Activated T-helper 1 cell treated with Interleukin-2 at 50 U/mL for 16 hours (primary cell): ENCODE data around the gene NOL3.
"Not testable (repeated sequence)": the region's sequence is repeated elsewhere in the genome, so short reads cannot be mapped to it uniquely, and the experiment has no call there.

ENCODE experiments used
- DNase-seq: peaks from one replicate; pipeline ENCODE4 v3.0.0-alpha.2; 2020; ENCODE audit warnings: low read depth

The NOL3 gene

DNA sequence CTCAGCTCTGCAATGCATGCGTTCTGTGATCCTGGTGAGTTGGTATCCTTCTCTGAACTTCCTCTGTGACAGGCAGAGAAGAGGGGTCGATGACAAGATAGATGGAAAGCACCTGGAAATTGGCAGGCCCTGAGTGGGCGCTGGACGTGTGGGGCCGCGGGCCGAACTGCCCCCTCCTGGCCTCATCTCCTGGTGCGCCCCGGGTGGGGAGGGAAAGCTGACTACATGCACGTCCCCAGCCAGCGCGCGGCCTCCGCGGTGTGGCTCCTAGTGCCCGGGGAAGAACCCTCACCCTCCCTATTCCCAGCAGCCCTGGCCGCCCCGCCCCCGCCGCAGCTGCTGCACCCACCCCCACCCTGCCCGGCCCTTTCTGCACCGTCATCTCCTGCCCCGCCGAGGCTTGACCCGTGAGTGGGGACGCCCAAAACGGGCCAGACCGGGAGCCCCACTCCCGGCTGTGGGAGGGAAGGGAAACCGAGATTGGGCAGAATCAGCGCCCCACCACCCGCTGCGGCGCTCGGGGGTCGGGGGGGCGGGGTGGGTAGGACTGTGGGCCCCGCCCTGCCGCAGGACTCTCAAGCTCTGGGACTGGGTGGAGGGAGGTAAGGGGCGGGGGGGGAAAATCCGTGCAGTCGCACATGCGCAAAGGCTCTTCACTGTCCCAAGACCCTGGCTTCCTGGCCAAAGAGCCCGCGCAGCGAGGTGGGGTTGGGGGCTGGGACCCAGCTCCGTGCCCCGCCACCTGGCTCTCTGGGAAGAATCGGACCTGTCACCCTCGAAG lies at the start of gene NOL3:
NOL3 (plus strand) TSS at position 371 of the 781 bp plus-strand sequence.
- DNase-seq = no peak

DNA sequence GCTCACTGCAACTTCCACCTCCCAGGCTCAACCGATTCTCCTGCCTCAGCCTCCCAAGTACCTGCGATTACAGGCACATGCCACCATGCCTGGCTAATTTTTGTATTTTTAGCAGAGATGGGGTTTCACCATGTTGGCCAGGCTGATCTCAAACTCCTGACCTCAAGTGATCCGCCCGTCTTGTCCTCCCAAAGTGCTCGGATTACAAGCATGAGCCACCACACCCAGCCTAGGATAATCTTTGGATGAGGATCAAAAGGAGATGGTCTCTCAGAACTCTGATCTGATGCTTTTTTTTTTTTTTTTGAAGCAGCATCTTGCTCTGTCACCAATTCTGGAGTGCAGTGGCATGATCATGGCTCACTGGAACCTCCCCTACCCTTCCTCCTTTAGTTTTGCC lies 47.5 kb upstream of the NOL3 start:
- DNase-seq = not testable (repeated sequence)

DNA sequence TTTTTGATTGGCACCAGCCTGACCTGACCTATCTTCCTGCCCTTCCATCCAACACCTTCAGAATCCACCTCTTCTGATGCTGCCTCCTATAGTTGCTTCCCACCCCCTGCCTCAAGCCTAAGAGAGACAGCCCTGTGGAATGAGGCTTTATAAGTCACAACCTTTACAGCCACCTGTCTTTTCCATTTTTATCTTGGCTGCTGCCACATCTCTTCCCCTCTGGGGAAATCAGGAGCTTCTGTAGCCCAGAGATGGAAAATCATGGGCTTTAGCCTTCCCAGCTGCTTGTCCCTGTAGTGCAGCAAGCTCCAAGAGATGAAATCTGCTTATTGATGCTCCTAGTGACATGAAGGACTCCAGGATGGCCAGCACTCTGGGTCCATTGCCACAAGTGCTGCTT lies 41.9 kb upstream of the NOL3 start:
- no peak for DNase-seq

DNA sequence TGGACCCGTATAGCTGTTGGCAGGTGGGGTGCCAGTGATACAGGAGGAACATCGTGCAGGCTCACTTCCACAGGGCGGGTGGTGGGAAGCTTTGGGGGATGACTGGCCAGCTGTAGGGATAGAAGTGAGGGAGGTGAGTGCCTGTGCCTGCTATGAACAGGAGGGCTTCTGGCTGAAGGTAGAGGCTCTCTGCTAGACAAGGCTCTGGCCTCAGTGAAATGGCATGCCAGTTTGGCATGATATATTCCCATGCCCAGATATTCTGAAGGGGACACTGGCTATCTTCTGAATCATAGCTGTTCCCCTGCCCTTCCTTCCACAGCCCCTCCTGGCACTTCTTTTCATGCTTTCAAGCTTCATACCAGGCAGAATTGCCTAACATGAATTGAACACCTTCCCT lies 41.5 kb upstream of the NOL3 start:
- DNase-seq = no peak

DNA sequence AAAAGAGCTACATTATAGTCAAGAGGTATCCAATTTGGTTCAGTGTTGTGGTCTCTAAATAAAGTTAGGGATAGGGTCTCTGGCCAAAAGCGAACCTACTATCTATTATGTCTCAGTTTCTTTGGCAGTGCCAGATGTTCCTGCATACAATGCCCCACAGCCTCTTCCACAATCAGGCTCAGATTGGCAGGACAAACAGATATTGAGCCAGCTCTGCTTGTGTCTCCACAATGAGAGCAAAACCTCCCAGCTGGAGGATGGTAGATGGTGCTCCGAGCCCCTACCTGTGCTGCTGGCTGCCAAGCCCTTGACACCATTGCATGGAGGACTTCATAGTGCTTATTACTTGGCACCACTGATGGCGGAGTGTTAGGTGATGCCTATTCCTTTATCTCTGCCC lies 40.9 kb upstream of the NOL3 start:
- DNase-seq = no peak

DNA sequence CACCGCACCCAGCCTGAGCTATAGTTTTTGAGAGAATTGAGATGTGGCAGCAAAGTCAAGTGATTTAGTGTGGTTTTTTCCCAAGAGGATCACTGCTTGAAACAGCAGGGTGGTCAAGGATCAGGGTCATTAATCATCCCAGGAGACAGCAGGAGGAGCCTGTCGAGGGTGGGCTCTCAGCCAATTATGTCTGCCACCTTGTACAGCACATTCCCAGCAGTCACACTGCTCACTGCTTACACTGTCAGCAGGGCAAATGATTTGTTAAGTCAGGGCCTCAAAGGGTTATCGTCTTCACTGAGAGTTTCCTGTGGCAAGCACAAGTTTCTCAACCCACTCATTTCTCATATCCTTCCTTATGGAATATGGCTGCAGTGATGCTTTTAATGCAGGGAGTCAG lies 32.7 kb upstream of the NOL3 start:
- no peak for DNase-seq

DNA sequence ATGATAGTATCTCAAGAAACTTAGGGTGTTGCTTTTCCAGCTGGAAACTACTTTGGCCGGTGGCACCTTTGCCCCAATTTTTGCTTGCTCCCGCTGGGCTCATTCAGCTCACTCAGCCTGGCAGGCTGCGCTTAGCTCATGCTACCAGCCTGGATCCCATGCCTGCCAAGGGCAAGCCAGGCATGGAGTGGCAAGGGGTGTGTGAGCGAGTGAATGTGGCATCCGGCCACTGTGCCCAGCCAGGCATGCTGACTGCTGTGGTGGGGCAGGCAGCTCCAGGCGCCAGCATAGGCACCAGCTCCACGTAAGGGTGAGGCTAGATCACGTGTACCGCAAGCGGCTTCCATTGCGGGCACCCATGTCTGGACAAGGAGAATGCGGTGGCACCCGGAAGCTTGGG lies 28.9 kb upstream of the NOL3 start:
- DNase-seq = no peak

DNA sequence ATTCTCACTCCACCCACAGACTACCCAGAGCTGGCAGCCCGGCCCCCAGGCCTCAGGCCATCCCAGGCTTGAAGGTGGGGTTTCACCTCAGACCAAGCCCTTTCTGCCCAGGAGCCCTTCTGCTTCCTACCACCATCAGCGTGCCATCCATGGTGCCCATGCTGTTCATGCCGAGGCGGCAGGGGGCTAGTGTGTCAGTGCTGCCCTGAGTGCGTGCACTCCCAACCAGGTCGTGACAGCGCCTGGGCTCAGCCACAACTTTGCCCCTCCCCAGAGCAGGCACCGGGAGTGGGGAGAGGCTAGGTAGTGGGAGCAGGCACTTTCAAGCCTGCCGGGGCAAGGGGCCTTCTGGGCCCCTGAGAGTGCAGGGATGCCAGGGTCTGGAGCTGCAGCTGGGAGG lies 28.0 kb upstream of the NOL3 start:
- no peak for DNase-seq

DNA sequence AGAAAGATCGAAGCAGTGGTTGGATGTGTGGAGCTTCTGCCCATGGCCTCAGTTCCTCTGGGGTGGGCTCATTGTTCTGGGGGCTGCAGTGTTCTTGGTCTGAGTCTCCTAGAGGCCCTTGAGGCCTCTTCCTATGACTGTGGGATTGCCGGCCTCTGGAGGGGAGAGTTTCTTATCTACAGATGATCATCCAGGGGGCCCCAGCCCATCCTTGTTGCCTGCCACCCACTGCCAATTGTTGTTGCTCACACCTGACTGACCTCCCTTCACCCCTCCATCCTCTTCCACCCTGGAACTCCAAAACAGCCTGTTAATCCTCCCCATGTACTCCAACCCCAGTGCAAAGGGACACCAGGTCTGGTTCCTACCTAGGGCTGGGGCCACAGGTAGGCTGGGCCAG lies 25.4 kb upstream of the NOL3 start:
- DNase-seq = no peak

DNA sequence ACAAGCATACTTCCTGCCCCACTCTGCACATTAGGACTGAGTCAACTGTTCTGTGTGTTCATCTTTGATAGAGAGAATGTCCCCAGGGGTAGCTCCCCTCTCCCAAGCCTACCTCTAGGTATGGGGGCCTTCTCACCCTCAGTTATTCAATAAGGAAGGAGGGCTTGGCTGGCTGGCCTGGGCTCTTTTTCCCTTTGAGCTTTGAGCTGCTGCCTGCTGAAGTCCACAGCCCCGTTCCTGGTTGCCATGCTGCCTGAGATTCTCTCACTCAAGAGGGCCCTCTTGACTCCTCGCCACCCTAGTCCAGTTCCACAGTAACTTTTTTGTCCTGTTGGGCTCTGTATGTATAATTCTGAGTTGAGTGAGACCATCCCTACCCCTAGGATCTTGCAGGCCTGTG lies 24.6 kb upstream of the NOL3 start:
- no peak for DNase-seq

DNA sequence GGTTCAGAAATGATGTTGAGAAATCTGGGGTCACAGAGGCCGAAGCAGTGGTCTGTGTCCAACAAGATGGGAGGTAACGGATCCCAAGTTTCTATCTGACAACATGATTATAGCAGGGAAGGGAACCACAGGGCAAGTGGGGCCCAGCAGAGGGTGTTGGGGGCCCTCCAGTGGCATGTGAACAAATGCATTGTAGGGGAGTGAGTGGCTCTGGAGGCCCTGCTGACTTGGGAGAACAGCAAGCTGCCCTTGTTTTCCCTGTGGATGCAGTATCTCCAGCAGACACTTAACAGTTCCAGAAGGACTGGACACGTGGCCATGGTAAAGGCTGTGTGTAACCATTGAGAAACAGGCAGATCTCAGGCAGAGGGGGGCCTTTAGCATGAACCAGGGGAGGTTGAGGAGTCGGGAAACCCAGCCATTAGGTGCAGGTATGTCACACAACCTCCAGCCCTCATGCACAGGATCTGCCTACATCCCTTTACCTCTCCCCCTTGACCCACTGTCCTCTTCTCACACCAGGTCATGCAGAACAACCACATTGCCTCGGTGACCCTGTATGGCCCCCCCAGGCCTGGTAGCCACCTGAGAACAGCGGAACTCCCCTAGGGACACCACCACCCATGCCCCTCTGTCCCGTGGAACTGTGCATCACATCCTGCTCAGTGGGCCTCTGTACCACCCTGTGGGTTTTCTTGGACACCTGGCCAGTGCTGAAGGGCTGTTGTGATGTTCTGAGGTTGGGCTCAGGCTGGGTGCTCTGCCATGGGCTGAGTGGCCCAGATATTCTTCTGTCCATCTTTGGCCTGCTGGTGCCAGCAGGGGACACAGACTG lies 23.6 kb upstream of the NOL3 start:
- no peak for DNase-seq

DNA sequence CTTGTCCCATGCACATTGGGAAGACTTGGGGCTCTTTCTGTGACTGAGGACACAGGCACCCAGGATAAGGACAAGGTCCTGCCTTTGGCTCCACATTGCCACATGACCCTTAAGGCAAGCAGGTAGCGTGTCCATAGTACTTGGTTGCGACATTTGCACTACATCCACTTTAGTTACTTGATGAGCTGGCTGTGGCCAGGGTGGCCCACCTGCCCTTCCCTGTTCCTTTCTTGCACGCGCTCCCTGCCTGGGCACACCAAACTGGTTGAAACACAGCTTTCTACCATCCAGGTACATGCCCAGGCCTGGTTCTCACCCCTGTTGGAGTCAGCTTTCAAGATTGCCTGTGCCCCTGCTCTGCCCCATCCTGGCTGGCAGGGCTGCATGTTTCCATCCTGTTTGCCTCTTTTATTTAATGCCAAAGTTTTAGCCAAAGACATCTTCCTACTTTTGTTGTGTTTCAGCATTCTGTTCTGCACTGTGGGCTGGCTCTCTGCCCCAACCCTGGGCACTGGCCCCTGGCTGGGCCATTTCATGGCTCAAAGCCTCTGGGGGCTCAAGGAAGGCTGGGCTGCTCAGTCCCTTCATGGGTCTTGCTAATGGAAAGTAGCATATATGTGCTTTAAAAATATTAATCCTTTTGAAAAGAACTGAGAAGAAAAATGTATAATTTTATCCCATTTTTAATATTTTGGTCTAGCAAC lies 22.7 kb upstream of the NOL3 start:
- DNase-seq = no peak

DNA sequence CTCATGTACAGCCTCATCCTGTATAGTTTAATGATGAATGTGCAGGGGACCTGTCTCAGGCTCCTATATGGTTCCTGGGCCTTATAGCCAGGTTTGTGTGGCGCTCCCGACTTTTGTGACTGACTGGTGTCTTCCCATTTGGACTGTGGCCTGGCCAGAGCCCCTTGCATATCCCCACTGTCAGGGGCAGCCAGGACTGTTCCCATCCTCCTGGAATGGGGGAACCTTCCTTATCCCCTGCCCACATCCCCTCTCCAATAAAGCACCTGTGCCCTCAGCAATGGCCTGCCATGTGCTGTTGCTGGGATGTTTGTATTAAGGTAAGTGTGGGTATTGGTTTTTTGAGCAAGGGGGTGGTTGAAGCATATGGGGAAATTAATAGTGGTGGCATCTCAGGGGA lies 22.1 kb upstream of the NOL3 start:
- no peak for DNase-seq

DNA sequence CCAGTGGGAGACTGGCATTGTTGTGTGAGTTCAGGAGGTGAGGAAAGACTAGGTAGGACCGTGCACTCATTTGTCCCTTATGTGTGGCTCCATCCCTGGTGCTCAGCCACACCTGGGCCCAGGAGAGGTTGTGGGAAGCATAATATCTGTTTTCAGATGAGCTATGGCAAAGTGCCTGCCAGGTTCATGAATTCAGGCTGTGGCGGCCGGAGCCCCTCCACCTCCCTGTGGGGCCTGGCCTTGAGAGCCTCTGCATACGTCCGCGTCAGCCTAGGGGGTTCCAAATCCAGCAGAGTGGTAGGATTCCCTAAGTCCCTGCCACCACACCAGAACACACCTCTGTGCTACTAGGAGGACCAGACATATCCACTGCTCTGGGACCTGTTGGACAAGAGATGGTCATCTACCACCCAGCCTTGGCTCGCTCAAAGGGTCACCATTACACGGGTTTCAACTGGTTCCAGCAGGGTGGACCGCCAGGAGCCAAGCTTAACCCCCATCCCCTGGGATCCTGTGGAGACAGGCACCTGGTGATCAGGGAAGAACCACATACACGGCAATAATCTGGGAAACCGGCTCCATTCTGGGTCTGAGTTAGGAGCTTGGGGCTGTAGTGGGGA lies 21.6 kb upstream of the NOL3 start:
- no peak for DNase-seq

DNA sequence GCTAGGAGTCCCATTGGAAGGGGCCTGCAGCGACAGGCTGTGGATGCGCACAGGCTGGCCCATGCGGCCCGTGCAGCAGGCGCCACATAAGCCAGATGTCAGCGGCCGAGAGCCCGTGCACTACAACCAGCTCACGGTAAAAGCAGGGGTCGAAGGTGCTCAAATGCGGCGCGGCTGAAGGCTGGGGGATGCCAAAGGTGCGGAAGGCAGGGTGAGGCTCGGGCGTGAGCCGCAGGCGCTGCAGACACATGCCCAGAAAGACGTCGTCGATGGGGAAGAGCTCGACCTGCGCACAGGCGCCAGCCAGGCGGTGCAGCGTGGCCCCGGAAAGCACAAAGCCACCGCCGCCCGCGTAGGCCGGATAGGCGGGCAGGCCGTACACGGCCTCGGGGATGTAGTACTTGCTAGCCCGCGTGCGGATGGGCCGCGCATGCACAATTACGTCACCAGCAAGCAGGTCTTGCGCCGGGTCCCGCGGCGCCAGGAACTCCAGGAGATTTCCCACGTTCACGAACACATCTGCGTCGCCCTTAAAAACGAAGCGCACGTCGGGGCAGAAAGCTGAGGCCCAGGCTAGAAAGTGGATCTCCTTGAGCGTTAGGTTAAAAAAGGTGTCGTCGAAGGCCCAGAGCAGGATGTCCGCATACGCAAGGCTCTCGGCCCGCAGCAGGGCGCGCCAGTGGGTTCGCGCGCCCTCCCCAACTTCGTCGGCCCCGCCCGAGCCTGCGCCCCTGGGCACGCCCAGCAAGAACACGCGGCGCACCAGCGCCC lies 20.9 kb upstream of the NOL3 start:
- no peak for DNase-seq

DNA sequence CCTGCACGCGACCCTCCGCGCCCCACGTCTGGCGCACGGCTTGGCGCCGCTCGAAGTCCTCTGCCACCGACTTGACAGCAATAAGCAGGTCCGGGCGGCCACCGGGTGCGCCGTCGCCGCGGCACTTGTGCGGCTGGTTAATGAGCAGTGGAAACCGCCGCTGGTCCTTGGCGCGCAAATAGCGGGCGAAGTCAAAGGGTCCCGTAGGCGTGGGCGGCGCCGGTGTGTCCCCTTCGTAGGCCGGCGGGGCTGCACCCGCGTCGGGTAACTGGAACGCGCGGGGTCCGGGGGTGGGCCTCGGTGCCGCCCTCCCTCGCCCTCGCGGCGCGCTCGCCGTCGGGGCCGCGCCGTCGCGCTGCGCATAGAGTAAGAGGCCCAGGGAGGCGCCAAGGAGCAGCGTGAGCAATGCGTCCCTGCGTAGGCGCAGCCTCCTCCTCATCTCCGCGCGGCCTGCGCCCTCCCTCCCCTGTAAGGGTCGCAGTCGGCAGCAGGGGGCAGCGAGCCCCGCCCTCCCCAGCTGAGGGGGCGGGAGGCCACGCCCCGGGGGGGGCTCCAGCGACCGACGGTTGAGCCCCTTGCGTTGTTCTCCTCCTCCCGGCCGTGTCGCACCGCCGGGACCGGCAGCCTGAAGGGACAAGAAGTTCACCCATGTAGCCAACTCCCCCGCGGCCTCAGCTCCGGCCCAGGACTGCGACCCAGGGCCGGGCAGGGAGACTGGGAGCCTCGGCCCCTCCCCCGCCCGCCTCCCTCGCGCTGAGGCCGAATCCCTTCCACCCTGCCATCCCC lies 20.1 kb upstream of the NOL3 start:
- DNase-seq = no peak

DNA sequence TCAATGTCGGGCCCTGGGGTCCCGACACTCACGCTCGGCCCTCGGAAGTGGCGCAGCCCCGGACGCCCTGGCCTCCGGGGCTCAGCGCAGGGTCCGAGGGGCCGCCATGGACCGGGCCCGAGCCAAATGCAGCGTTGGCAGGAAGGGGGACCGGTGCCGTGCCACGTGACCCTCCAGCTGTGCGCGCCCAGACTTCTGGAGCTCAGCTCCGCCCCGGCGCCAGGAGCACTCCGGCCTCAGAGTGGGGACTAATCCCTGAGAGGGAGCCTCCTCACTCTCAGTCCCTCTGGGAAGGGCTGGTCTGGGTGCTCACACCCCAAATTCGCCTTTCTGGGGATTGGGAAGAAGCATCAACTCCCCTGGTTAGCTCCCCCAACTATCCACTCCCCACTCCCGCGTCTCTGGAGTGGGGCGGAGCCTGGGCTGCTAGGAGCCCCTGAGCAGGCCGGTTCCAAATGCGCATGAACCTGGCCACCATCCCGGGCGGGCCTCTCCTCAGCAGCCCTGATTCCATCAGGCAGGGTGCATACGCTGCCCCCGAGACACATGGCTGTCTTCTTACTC lies 19.4 kb upstream of the NOL3 start, which contains the start of gene B3GNT9:
B3GNT9 (minus strand) TSS at position 166 of the 564 bp plus-strand sequence. CDS start 513 bp downstream, outside the sequence.
- no peak for DNase-seq

DNA sequence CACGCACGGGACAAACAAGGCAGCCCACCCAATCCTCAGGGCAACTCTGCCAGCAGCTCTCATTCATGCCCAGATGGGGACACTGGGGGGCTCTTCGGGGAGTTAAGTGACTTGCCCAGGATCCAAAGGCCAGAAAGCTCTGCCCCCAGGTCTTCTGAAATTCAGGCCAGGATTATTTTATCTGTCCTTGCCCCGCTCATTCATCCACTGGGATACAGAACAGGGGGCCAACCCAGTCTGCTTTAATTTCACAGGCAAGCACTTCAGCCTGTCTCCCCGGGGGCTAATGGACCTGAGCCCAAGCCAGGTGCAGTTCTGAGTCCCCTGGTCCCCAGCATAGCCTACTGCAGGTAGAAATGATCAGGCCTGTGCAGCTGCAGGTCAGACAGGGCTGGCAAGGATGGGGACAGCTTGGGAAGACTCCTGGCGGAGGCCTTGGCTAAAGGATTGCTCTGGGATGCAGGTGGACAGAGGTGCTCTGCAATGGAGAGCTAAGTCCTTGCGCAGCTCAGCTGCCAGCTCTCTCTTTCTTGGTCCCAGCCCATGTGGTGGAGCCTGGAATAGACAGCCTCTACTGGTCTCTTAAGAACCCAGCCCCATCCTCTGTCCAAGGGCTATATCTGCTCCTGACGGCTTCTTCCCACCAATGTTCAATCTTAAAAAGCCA lies 18.8 kb upstream of the NOL3 start:
- DNase-seq = no peak

DNA sequence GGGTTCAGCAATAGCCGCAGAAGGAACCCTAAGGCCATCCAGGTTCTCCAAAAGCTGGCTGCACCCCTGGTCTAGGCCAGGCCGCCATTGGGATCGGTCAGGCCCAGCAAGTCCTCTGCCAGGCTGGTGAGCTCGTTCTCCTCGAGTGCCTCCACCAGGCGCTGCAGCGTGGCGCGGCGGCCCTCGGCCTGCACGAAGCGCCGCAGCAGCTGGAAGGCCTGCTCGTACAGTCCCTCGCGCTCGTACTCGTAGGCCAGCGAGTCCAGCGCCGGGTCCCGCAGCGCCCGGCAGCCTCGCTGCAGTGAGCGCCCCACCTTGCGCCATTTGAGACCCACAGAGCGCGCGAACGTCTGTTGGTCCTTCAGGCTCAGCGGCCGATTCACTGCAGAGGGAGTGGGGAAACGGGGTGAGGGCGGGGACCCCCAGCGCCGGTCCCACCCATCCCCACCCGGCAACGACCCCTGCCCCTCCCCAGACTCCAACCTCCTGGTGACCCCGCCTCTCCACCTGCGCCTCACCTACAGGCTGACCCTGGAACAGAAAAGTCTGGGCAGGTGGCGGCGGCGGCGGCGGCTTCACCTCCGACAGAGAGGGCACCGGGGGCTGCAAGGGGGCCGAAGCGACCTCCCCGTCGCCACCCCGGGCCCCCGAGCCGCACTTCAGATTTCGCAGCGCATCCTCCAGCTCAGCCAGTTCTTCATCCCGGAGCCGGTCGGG lies 15.6 kb upstream of the NOL3 start:
- DNase-seq = no peak
